GM13977 (cell line): ENCODE measurements around the gene KCNJ8.
"Not testable (repeated sequence)": the region's sequence is repeated elsewhere in the genome, so short reads cannot be mapped to it uniquely, and the experiment has no call there.

ENCODE experiments used
- DNase-seq: peaks from one replicate; pipeline ENCODE4 v3.0.0; 2012; ENCODE audit warnings: low spot score
- in situ Hi-C: fragments of 300-500 bp; cut with MboI; formaldehyde crosslinking; loops from one replicate; pipeline ENCODE4 v1.12.0; 2022; ENCODE audit warnings: low sequenced_read_pairs, low pct_unique_long_range_greater_than_20kb, mixed read lengths, inconsistent platforms; ENCODE audit not compliant: unreplicated experiment
- TF ChIP-seq, protein P1 (sequence below): IDR thresholded peaks from 2 replicates; pipeline ENCODE4 v1.5.1; 2012; ENCODE audit warnings: mild to moderate bottlenecking, control low read depth; ENCODE audit not compliant: insufficient read depth; ENCODE audit errors: extremely low read depth, missing control alignments

The KCNJ8 gene

DNA sequence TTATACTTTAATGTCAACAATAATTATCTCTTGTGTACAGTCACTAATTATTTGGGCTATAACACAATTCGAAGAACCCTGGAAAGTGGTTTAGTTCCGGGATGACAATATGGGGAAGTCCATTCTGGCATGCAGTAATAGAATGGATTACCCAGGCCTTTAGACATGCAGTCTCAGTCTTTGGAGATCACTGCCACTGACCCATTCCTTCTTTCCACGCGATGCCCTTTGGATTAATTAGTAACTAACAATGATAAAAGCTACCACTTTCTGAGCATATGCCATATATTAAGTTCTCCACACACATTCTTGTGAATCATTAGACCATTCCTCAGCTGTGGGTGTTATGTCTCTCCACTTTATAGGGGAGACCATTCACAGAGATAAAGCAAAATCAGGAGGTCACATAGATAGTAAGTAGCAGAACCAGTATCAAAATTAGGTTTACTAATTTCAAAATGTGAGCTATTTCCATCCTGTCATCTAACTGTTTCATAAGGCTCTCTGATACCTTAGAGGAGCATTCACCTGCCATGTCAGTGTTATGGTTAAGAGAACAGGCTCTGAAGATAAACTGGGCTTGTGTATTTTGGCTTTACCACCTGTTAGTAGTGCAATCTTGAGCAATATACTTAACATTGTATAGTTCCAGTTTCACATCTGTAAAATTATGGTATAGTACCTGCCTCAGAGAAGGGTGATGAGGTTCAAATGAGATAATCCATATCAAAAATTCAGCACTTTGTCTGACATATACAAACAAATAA, 27.2 kb upstream of the KCNJ8 start:
- DNase-seq, result no peak
- TF ChIP-seq, protein P1, sequence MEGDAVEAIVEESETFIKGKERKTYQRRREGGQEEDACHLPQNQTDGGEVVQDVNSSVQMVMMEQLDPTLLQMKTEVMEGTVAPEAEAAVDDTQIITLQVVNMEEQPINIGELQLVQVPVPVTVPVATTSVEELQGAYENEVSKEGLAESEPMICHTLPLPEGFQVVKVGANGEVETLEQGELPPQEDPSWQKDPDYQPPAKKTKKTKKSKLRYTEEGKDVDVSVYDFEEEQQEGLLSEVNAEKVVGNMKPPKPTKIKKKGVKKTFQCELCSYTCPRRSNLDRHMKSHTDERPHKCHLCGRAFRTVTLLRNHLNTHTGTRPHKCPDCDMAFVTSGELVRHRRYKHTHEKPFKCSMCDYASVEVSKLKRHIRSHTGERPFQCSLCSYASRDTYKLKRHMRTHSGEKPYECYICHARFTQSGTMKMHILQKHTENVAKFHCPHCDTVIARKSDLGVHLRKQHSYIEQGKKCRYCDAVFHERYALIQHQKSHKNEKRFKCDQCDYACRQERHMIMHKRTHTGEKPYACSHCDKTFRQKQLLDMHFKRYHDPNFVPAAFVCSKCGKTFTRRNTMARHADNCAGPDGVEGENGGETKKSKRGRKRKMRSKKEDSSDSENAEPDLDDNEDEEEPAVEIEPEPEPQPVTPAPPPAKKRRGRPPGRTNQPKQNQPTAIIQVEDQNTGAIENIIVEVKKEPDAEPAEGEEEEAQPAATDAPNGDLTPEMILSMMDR, result no peak
- in situ Hi-C loops, result no loop called here

- in situ Hi-C loops, result no loop called here
- TF ChIP-seq, protein P1, result no peak
- no peak for DNase-seq
These were observed 25.5 kb upstream of the KCNJ8 start for GRCh38 chr12:21800011-21800410.

DNA sequence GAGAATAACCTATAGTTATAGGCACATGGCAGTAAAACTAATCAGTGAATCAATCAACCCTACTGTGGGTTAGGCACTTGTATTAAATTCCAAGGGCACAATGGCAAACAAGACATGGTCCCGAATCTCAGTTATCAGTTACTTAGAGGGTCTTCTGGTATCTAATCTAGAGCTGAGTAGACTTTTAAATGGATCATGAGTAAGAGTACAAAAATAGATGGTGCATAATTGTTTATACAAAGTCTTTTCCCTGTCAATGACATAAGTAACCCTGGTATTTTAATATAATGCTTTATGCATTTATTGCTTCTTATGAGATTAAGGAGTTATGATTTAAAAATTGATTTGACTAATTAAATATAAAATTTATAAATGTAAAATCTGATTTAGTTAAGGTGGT, 23.0 kb upstream of the KCNJ8 start:
- TF ChIP-seq, protein P1, result no peak
- no peak for DNase-seq
- in situ Hi-C loops, result no loop called here

- in situ Hi-C loops, result no loop called here
- TF ChIP-seq, protein P1, result no peak
- no peak for DNase-seq
These were observed 21.3 kb upstream of the KCNJ8 start for GRCh38 chr12:21795648-21796328.

- DNase-seq, in situ Hi-C loops: not testable (repeated sequence)
These were observed 20.5 kb upstream of the KCNJ8 start for GRCh38 chr12:21794807-21795595.

DNA sequence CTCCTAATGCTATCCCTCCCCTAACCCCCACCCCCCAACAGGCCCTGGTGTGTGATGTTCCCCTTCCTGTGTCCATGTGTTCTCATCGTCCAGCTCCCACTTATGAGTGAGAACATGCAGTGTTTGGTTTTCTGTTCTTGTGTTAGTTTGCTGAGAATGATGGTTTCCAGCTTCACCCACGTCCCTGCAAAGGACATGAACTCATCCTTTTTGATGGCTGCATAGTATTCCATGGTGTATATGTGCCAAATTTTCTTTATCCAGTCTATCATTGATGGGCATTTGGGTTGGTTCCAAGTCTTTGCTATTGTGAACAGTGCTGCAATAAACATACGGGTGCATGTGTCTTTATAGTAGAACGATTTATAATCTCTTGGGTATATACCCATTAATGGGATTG, 15.2 kb upstream of the KCNJ8 start:
- in situ Hi-C loops, DNase-seq: not testable (repeated sequence)

DNA sequence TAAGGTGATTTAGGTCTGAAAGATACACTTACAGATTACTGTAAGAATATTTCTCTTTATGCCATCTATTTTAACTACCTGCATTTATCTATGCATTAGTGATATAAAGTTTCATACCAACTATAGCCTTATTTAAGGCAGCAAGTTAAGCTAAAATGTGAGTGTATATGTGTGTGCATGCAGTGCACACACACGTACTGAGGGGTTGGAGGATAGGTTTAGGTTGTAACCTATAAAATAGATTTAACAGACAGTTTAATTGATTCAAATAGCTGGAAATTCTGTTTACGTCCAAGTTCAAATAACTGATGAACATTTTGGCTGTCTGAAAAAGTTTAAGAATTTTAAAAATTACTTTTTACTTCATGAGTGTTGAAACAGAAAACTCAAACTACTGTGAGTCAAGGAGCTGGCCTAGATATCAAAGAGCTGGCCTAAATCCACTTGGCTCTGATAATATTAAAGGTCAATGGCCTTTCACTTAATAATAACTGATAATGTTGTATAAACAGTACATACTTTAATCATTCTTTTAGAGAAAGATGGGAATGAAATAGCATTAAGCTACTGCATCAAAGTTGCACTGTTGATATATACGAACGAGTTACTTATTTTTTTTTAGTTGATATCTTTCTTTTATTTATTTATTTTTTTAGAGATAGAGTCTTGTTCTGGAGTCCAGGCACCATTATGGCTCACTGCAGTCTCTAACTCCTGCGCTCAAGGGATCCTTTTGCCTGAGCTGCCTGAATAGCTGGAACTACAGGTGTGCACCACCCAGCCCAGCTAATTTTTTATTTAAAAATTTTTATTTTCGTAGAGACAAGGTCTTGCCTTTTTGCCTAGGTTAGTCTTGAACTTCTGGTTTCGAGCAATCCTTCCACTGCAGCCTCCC, 13.8 kb upstream of the KCNJ8 start:
- in situ Hi-C loops, result no loop called here
- no peak for DNase-seq
- TF ChIP-seq, protein P1, result no peak
